Measurements from ENCODE around the gene AUTS2. TPM values are rescaled to one million over a fixed set of nuclear protein-coding genes. Genes with fewer than 3 reads are reported as not detected.

AUTS2 gene
- polyA plus RNA-seq, 1 donor (not counting 4 experiments of a cell fraction or from before 2014, with no cell fraction given), result 4.7 TPM

GRCh38 chr7:70588191-70588921 lies 990.1 kb downstream of the AUTS2 start:
- H3K27ac ChIP-seq (ENCODE audit: control insufficient read depth, insufficient read depth, low read length), result no peak overlapping the region
- no peaks in the 10 kb centered on the region for H3K27me3 ChIP-seq (ENCODE audit: control insufficient read depth, extremely low read depth, insufficient read depth, low read length)
- H2AFZ ChIP-seq (ENCODE audit: control insufficient read depth, low read length), result no peak overlapping the region
- H3K4me1 ChIP-seq (ENCODE audit: control insufficient read depth, extremely low read depth, insufficient read depth, low read length), result peaks cover 15% of the 10 kb centered on the region
- no peak overlapping the region for H3K9ac ChIP-seq (ENCODE audit: control insufficient read depth, extremely low read depth, insufficient read depth, low read length)
- no peak overlapping the region for H3K4me2 ChIP-seq (ENCODE audit: control insufficient read depth, extremely low read depth, insufficient read depth, low read depth, low read length)
- no peaks in the 10 kb centered on the region for H3K36me3 ChIP-seq (ENCODE audit: control insufficient read depth in 2 of 2, extremely low read depth in 1 of 2, insufficient read depth in 2 of 2, low read length in 2 of 2)
- H3K79me2 ChIP-seq (ENCODE audit: control insufficient read depth, insufficient read depth, low read length), result no peaks in the 10 kb centered on the region
- no peaks in the 10 kb centered on the region for H3K9me1 ChIP-seq (ENCODE audit: control insufficient read depth, extremely low read depth, insufficient read depth, low read length)
- no peaks in the 10 kb centered on the region for H4K20me1 ChIP-seq (ENCODE audit: control insufficient read depth, extremely low read depth, insufficient read depth, low read length)
- FAIRE-seq, result no peak
- TF ChIP-seq CTCF (optimal IDR thresholded peaks at IDR 0.05 in 1 of 3, IDR thresholded peaks at IDR 0.05 in 1 of 3, conservative IDR thresholded peaks at IDR 0.05 in 1 of 3; ENCODE audit: extremely low read depth in 1 of 3, insufficient read depth in 2 of 3, low read length in 3 of 3) (no peak), EZH2 (IDR thresholded peaks at IDR 0.05; ENCODE audit: low read length) (no peak)
- no peaks in the 10 kb centered on the region for H3K9me3 ChIP-seq (ENCODE audit: control insufficient read depth, low read depth, low read length)
- no peak for DNase-seq (ENCODE audit: low read depth, low spot score)
- H3K4me3 ChIP-seq (ENCODE audit: control insufficient read depth in 2 of 3, extremely low read depth in 1 of 3, insufficient read depth in 2 of 3, low read depth in 1 of 3, low read length in 3 of 3), result no peak overlapping the region
- dilution Hi-C loops (cut with MboI; ENCODE audit: extremely low pct_ligation_motif_present, low sequenced_read_pairs), result no loop called here

GRCh38 chr7:70589010-70589409 lies 990.7 kb downstream of the AUTS2 start:
- Histone ChIP-seq H3K4me3 (ENCODE audit: control insufficient read depth in 2 of 3, extremely low read depth in 1 of 3, insufficient read depth in 2 of 3, low read depth in 1 of 3, low read length in 3 of 3) (no peak overlapping the region), H3K9ac (ENCODE audit: control insufficient read depth, extremely low read depth, insufficient read depth, low read length) (no peak overlapping the region), H3K4me2 (ENCODE audit: control insufficient read depth, extremely low read depth, insufficient read depth, low read depth, low read length) (no peak overlapping the region), H3K4me1 (ENCODE audit: control insufficient read depth, extremely low read depth, insufficient read depth, low read length) (peaks cover 9% of the 10 kb centered on the region), H3K36me3 (ENCODE audit: control insufficient read depth in 2 of 2, extremely low read depth in 1 of 2, insufficient read depth in 2 of 2, low read length in 2 of 2) (no peaks in the 10 kb centered on the region), H2AFZ (ENCODE audit: control insufficient read depth, low read length) (no peak overlapping the region), H3K9me3 (ENCODE audit: control insufficient read depth, low read depth, low read length) (no peaks in the 10 kb centered on the region), H3K9me1 (ENCODE audit: control insufficient read depth, extremely low read depth, insufficient read depth, low read length) (no peaks in the 10 kb centered on the region), H4K20me1 (ENCODE audit: control insufficient read depth, extremely low read depth, insufficient read depth, low read length) (no peaks in the 10 kb centered on the region), H3K27ac (ENCODE audit: control insufficient read depth, insufficient read depth, low read length) (no peak overlapping the region), H3K79me2 (ENCODE audit: control insufficient read depth, insufficient read depth, low read length) (no peaks in the 10 kb centered on the region), H3K27me3 (ENCODE audit: control insufficient read depth, extremely low read depth, insufficient read depth, low read length) (no peaks in the 10 kb centered on the region)
- TF ChIP-seq CTCF (optimal IDR thresholded peaks at IDR 0.05 in 1 of 3, IDR thresholded peaks at IDR 0.05 in 1 of 3, conservative IDR thresholded peaks at IDR 0.05 in 1 of 3; ENCODE audit: extremely low read depth in 1 of 3, insufficient read depth in 2 of 3, low read length in 3 of 3) (no peak), EZH2 (IDR thresholded peaks at IDR 0.05; ENCODE audit: low read length) (no peak)
- dilution Hi-C loops (cut with MboI; ENCODE audit: extremely low pct_ligation_motif_present, low sequenced_read_pairs), result no loop called here
- no peak for FAIRE-seq
- no peak for DNase-seq (ENCODE audit: low read depth, low spot score)
